NCI-H1092 treated with DMSO at 0.1 percent for 48 hours (cell line): ENCODE measurements around the gene HMOX1.
A peak's percentile ranks its signal among the peaks of the same experiment; 100 is the strongest.
"Not testable (repeated sequence)": the region's sequence is repeated elsewhere in the genome, so short reads cannot be mapped to it uniquely, and the experiment has no call there.

Experiments used
- DNase-seq: peaks from one replicate; lab custom pipeline; 2025; lab: John Stamatoyannopoulos, UW

HMOX1 gene

GRCh38 chr22:35350539-35351503 is 30.1 kb upstream of the HMOX1 start:
- DNase-seq, result peak; percentile 90

- no peak for DNase-seq
These were observed 28.4 kb upstream of the HMOX1 start for GRCh38 chr22:35352214-35353111.

GRCh38 chr22:35353318-35353717 is 27.6 kb upstream of the HMOX1 start:
- no peak for DNase-seq

- DNase-seq, result no peak
These were observed 26.8 kb upstream of the HMOX1 start for GRCh38 chr22:35354068-35354467.

- DNase-seq, result no peak
These were observed 22.8 kb upstream of the HMOX1 start for GRCh38 chr22:35357883-35358621.

- DNase-seq, result no peak
These were observed 21.4 kb upstream of the HMOX1 start for GRCh38 chr22:35359380-35360065.

GRCh38 chr22:35361001-35361558 is 19.8 kb upstream of the HMOX1 start:
- no peak for DNase-seq

GRCh38 chr22:35363566-35364086 is 17.3 kb upstream of the HMOX1 start:
- DNase-seq, result no peak

- DNase-seq, result not testable (repeated sequence)
These were observed 16.7 kb upstream of the HMOX1 start for GRCh38 chr22:35364230-35364629.

GRCh38 chr22:35367331-35367886 is 13.5 kb upstream of the HMOX1 start:
- DNase-seq, result no peak

GRCh38 chr22:35368386-35368785 is 12.5 kb upstream of the HMOX1 start:
- DNase-seq, result no peak

GRCh38 chr22:35369996-35370395 is 10.9 kb upstream of the HMOX1 start:
- DNase-seq, result no peak

GRCh38 chr22:35373781-35374180 is 7.1 kb upstream of the HMOX1 start:
- no peak for DNase-seq

GRCh38 chr22:35375031-35375430 is 5.9 kb upstream of the HMOX1 start:
- no peak for DNase-seq

- no peak for DNase-seq
These were observed 5.4 kb upstream of the HMOX1 start for GRCh38 chr22:35375526-35375925.

- DNase-seq, result peak; percentile 14
These were observed 4.0 kb upstream of the HMOX1 start for GRCh38 chr22:35376728-35377472.

GRCh38 chr22:35377735-35378134 is 3.2 kb upstream of the HMOX1 start:
- DNase-seq, result no peak

GRCh38 chr22:35378621-35379020 is 2.3 kb upstream of the HMOX1 start:
- no peak for DNase-seq

- no peak for DNase-seq
These were observed 1.5 kb upstream of the HMOX1 start for GRCh38 chr22:35379146-35379993.
